Neural cell (in vitro differentiated cells): ENCODE data around the gene ITGA2B. TPM values are rescaled to one million over a fixed set of nuclear protein-coding genes. Genes with fewer than 3 reads are reported as not detected.

Experiments used
- H2AFZ ChIP-seq: fragments of 200-600, 300-800 bp; sonication (generic), shearing (Covaris generic); 2 replicates; pipeline ENCODE4 v1.6.0; 2014; ENCODE audit warnings: low read depth, mild to moderate bottlenecking, antibody characterized with exemption, low read length, moderate library complexity
- H3F3A ChIP-seq: fragments of 200-600 bp; shearing (Covaris generic); 2 replicates; pipeline ENCODE4 v1.6.1; 2016; ENCODE audit warnings: mild to moderate bottlenecking, moderate library complexity, mixed read lengths, antibody characterized with exemption, low read length; ENCODE audit not compliant: insufficient read depth, poor library complexity, severe bottlenecking
- H3K27ac ChIP-seq: fragments of 200-600, 300-800 bp; sonication (generic), shearing (Covaris generic); 2 replicates; pipeline ENCODE4 v1.5.1; 2014; ENCODE audit warnings: mild to moderate bottlenecking, low read length, moderate library complexity
- H3K27me3 ChIP-seq: fragments of 300-800, 200-600 bp; sonication (generic), shearing (Covaris generic); 2 replicates; pipeline ENCODE4 v1.6.0; 2014; ENCODE audit warnings: mild to moderate bottlenecking, low read depth, low read length, moderate library complexity; ENCODE audit not compliant: insufficient read depth
- H3K36me3 ChIP-seq: fragments of 300-800, 200-600 bp; sonication (generic), shearing (Covaris generic); 2 replicates; pipeline ENCODE4 v1.5.1; 2014; ENCODE audit warnings: mild to moderate bottlenecking, antibody characterized with exemption, low read length, moderate library complexity; ENCODE audit not compliant: insufficient read depth
- H3K4me2 ChIP-seq: fragments of 300-800, 200-600 bp; sonication (generic), shearing (Covaris generic); 2 replicates; pipeline ENCODE4 v1.6.0; 2014; ENCODE audit warnings: mild to moderate bottlenecking, low read length
- H3K4me3 ChIP-seq: fragments of 300-800, 200-600 bp; sonication (generic), shearing (Covaris generic); 2 replicates; pipeline ENCODE4 v1.5.1; 2014; ENCODE audit warnings: mild to moderate bottlenecking, low read length, moderate library complexity
- H3K79me2 ChIP-seq: fragments of 200-600 bp; shearing (Covaris generic); replicated peaks from 2 replicates; pipeline ENCODE4 v1.6.0; 2014; ENCODE audit warnings: mild to moderate bottlenecking, low read length, moderate library complexity; ENCODE audit not compliant: insufficient read depth
- H3K9ac ChIP-seq: fragments of 300-800, 200-600 bp; sonication (generic), shearing (Covaris generic); 2 replicates; pipeline ENCODE4 v1.6.1; 2016; ENCODE audit warnings: mild to moderate bottlenecking, low read length, mixed read lengths
- H3K9me2 ChIP-seq: fragments of 200-600 bp; shearing (Covaris generic); 2 replicates; pipeline ENCODE4 v1.6.1; 2016; ENCODE audit warnings: mild to moderate bottlenecking, low read length, mixed read lengths; ENCODE audit not compliant: insufficient read depth
- H3K9me3 ChIP-seq: fragments of 200-600, 300-800 bp; sonication (generic), shearing (Covaris generic); 2 replicates; pipeline ENCODE4 v1.6.1; 2016; ENCODE audit warnings: mild to moderate bottlenecking, mixed run types, low read length, moderate library complexity, mixed read lengths
- H4K20me1 ChIP-seq: fragments of 200-600 bp; shearing (Covaris generic); 2 replicates; pipeline ENCODE4 v1.6.1; 2016; ENCODE audit warnings: mild to moderate bottlenecking, mixed run types; ENCODE audit not compliant: insufficient read depth
- EP300 ChIP-seq: fragments of 450-650 bp; conservative IDR thresholded peaks from 2 replicates; pipeline ENCODE4 v1.6.1; 2014; ENCODE audit warnings: antibody characterized with exemption, mild to moderate bottlenecking, moderate library complexity; ENCODE audit not compliant: poor library complexity, severe bottlenecking
- EZH2 ChIP-seq: fragments of 200-600, 300-800 bp; shearing (Covaris generic), sonication (generic); IDR thresholded peaks from 2 replicates; pipeline ENCODE4 v1.6.1; 2014; ENCODE audit warnings: antibody characterized with exemption, low read length, borderline replicate concordance, mild to moderate bottlenecking; ENCODE audit not compliant: insufficient read depth, poor library complexity, severe bottlenecking
- MXI1 ChIP-seq: fragments of 450-650 bp; conservative IDR thresholded peaks from 2 replicates; pipeline ENCODE4 v1.6.1; 2014; ENCODE audit warnings: antibody characterized with exemption, mild to moderate bottlenecking; ENCODE audit not compliant: poor library complexity, severe bottlenecking
- POLR2AphosphoS5 ChIP-seq: IDR thresholded peaks from 2 replicates; pipeline ENCODE4 v1.6.1; 2012
- RAD21 ChIP-seq: fragments of 450-650 bp; conservative IDR thresholded peaks from 2 replicates; pipeline ENCODE4 v1.6.1; 2014; ENCODE audit warnings: antibody characterized with exemption, mild to moderate bottlenecking, moderate library complexity
- SMC3 ChIP-seq: fragments of 450-650 bp; conservative IDR thresholded peaks from 2 replicates; pipeline ENCODE4 v1.6.1; 2014; ENCODE audit warnings: antibody characterized with exemption, mild to moderate bottlenecking, moderate library complexity; ENCODE audit not compliant: poor library complexity
- TAF1 ChIP-seq: IDR thresholded peaks from 2 replicates; pipeline ENCODE4 v1.6.1; 2012; ENCODE audit warnings: low read depth
- polyA plus RNA-seq: library from polyadenylated mRNA; depleted of rRNA; stranded (reverse); fragments of >200 nt; gene quantifications from 2 replicates; pipeline ENCODE4 v1.2.3, GENCODE V29; 2014
- TF ChIP-seq, protein P1 (sequence below): IDR thresholded peaks from 2 replicates; pipeline ENCODE4 v1.6.1; 2012; ENCODE audit warnings: borderline replicate concordance
- TF ChIP-seq, protein P2 (sequence below): fragments of 450-650 bp; IDR thresholded peaks from 2 replicates; pipeline ENCODE4 v1.5.1; 2014; ENCODE audit warnings: antibody characterized with exemption, mild to moderate bottlenecking, moderate library complexity; ENCODE audit not compliant: poor library complexity, severe bottlenecking

ITGA2B gene
- polyA plus RNA-seq, 1 donor from 2014 or later, result 3.1 TPM

DNA sequence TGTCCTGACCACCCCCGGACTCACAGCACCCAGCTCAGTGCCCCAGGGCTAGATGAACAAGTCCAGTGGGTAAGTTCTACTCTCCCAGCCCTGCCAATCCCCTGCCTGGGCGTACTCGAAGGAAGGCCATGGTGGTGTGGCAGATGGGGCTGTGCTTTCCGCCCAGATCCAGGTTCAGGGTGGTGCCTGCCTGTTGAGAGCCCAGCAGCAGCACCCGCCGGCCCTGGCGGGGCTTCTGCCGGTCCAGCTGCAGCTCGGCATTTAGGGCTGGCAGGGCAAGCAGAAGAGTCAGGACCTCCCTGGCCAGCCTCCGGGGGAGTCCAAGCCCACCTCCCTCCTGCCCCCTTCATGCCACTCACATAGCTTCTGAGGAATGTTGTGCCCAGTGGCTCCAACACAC is 9.6 kb downstream of the ITGA2B start:
- Histone ChIP-seq H3K9me2 (no peaks in the 10 kb centered on the region), H3K9me3 (no peaks in the 10 kb centered on the region), H3K27me3 (peaks cover 4% of the 10 kb centered on the region), H3K27ac (no peak overlapping the region), H3K36me3 (no peaks in the 10 kb centered on the region), H3K4me3 (no peak overlapping the region), H3K4me2 (no peak overlapping the region), H3K79me2 (no peaks in the 10 kb centered on the region), H2AFZ (no peak overlapping the region), H3K9ac (no peak overlapping the region), H3F3A (no peaks in the 10 kb centered on the region), H4K20me1 (no peaks in the 10 kb centered on the region)
- TF ChIP-seq RAD21, result no peak
- TF ChIP-seq, protein P1, sequence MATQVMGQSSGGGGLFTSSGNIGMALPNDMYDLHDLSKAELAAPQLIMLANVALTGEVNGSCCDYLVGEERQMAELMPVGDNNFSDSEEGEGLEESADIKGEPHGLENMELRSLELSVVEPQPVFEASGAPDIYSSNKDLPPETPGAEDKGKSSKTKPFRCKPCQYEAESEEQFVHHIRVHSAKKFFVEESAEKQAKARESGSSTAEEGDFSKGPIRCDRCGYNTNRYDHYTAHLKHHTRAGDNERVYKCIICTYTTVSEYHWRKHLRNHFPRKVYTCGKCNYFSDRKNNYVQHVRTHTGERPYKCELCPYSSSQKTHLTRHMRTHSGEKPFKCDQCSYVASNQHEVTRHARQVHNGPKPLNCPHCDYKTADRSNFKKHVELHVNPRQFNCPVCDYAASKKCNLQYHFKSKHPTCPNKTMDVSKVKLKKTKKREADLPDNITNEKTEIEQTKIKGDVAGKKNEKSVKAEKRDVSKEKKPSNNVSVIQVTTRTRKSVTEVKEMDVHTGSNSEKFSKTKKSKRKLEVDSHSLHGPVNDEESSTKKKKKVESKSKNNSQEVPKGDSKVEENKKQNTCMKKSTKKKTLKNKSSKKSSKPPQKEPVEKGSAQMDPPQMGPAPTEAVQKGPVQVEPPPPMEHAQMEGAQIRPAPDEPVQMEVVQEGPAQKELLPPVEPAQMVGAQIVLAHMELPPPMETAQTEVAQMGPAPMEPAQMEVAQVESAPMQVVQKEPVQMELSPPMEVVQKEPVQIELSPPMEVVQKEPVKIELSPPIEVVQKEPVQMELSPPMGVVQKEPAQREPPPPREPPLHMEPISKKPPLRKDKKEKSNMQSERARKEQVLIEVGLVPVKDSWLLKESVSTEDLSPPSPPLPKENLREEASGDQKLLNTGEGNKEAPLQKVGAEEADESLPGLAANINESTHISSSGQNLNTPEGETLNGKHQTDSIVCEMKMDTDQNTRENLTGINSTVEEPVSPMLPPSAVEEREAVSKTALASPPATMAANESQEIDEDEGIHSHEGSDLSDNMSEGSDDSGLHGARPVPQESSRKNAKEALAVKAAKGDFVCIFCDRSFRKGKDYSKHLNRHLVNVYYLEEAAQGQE, result no peak
- no peak for TF ChIP-seq EZH2
- TF ChIP-seq SMC3, result no peak
- TF ChIP-seq TAF1, result no peak
- no peak for TF ChIP-seq POLR2AphosphoS5
- TF ChIP-seq EP300, result no peak
- TF ChIP-seq, protein P2, sequence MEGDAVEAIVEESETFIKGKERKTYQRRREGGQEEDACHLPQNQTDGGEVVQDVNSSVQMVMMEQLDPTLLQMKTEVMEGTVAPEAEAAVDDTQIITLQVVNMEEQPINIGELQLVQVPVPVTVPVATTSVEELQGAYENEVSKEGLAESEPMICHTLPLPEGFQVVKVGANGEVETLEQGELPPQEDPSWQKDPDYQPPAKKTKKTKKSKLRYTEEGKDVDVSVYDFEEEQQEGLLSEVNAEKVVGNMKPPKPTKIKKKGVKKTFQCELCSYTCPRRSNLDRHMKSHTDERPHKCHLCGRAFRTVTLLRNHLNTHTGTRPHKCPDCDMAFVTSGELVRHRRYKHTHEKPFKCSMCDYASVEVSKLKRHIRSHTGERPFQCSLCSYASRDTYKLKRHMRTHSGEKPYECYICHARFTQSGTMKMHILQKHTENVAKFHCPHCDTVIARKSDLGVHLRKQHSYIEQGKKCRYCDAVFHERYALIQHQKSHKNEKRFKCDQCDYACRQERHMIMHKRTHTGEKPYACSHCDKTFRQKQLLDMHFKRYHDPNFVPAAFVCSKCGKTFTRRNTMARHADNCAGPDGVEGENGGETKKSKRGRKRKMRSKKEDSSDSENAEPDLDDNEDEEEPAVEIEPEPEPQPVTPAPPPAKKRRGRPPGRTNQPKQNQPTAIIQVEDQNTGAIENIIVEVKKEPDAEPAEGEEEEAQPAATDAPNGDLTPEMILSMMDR, result no peak
- TF ChIP-seq MXI1, result no peak

DNA sequence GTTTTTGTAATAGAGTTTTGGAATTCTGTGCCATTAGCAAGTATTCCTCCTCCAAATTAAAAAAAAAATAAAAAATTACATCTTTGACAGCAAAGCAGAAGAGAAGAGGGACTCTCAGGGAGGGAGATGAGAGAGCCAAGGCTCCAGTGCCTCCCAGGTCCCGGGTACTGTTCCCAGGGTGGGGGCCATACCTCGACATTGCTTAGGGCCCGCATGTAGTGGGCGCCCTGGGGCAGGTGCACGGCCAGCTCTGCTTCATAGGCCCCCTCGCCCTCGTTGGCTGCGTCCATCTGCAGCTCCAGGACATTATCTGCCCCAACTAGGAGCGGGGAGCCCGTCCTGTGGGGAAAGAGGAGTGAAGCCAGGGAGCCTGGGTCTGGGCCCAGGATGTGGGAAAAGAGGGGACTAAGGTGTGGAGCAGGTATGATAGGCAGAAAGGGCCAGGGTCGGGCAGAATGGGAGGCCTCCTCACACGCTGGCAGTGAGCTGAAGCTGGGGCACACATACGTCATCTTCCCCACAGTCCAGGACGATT is 11.2 kb downstream of the ITGA2B start:
- H3K27ac ChIP-seq, result no peak overlapping the region
- no peaks in the 10 kb centered on the region for H4K20me1 ChIP-seq
- H3K4me3 ChIP-seq, result no peak overlapping the region
- H3K27me3 ChIP-seq, result no peaks in the 10 kb centered on the region
- H3K9ac ChIP-seq, result no peak overlapping the region
- no peaks in the 10 kb centered on the region for H3K36me3 ChIP-seq
- H3F3A ChIP-seq, result no peaks in the 10 kb centered on the region
- H3K79me2 ChIP-seq, result no peaks in the 10 kb centered on the region
- no peak overlapping the region for H3K4me2 ChIP-seq
- H3K9me2 ChIP-seq, result no peaks in the 10 kb centered on the region
- no peak for TF ChIP-seq EZH2
- TF ChIP-seq MXI1, result no peak
- TF ChIP-seq, protein P2, result no peak
- TF ChIP-seq POLR2AphosphoS5, result no peak
- no peak for TF ChIP-seq EP300
- no peak for TF ChIP-seq TAF1
- TF ChIP-seq SMC3, result no peak
- no peak for TF ChIP-seq RAD21
- TF ChIP-seq, protein P1, result no peak
- no peaks in the 10 kb centered on the region for H3K9me3 ChIP-seq
- no peak overlapping the region for H2AFZ ChIP-seq
